A549 (cell line): ENCODE results near the gene ANKFN1. TPM values are rescaled to one million over a fixed set of nuclear protein-coding genes. Genes with fewer than 3 reads are reported as not detected.

Source experiments
- ATAC-seq, 2 experiments: fragments of 200-7000 bp in 1 of 2; fragments of >200 bp in 1 of 2; cut with Nextera tagmentation in 1 of 2; cut with Tn5 transposase in 1 of 2; 3 replicates each; pipeline versions ENCODE4 v1.8.0 to v1.9.1; 2018 to 2020; ENCODE audit warnings: mild to moderate bottlenecking in 1 of 2, moderate library complexity in 1 of 2
- CTCF ChIA-PET: fragments of 300-600 bp; sonication (Branson Sonifier 250); formaldehyde crosslinking; extraction: SDS; loops from one replicate; lab custom pipeline; 2021; ENCODE audit warnings: antibody characterized with exemption, inconsistent platforms; lab: Yijun Ruan, JAX
- POLR2A ChIA-PET: fragments of 350-600 bp; formaldehyde crosslinking; extraction: SDS; loops from one replicate; lab custom pipeline; 2021; ENCODE audit warnings: antibody characterized with exemption, inconsistent platforms; lab: Yijun Ruan, JAX
- DNase-seq, 2 experiments: peaks; one replicate each; pipeline versions ENCODE4 v3.0.0 to v3.0.0-alpha.2; 2011 to 2016; ENCODE audit warnings: low read depth in 1 of 2, low spot score in 1 of 2
- FAIRE-seq: peaks from 2 replicates; lab custom pipeline; 2011; peaks lifted over from hg19 to GRCh38; lab: Jason Lieb, UNC
- H3K27ac ChIP-seq, 2 experiments: fragments of >200 bp; sonication (Bioruptor Twin); formaldehyde crosslinking; 3 replicates each; pipeline ENCODE4 v1.5.1; 2016 to 2017
- H3K4me1 ChIP-seq: fragments of >200 bp; sonication (Bioruptor Twin); formaldehyde crosslinking; 3 replicates; pipeline ENCODE4 v1.6.1; 2016
- H3K4me2 ChIP-seq: fragments of >200 bp; sonication (Bioruptor Twin); formaldehyde crosslinking; 3 replicates; pipeline ENCODE4 v1.6.1; 2016
- H3K4me3 ChIP-seq: fragments of >200 bp; sonication (Bioruptor Twin); formaldehyde crosslinking; 3 replicates; pipeline ENCODE4 v1.5.1; 2016
- H3K9me3 ChIP-seq: fragments of >200 bp; sonication (Bioruptor Twin); formaldehyde crosslinking; 3 replicates; pipeline ENCODE4 v1.6.1; 2016
- CBX8 ChIP-seq: fragments of 200-600 bp; sonication (generic); IDR thresholded peaks from 2 replicates; pipeline ENCODE4 v1.6.1; 2016
- CHD2 ChIP-seq: fragments of 150-350 bp; IDR thresholded peaks from 2 replicates; pipeline ENCODE4 v1.6.1; 2014; ENCODE audit warnings: low read length; ENCODE audit not compliant: partially characterized antibody
- CHD4 ChIP-seq: fragments of 200-600 bp; sonication (generic); IDR thresholded peaks from 2 replicates; pipeline ENCODE4 v1.6.1; 2016; ENCODE audit warnings: antibody characterized with exemption, mild to moderate bottlenecking, borderline replicate concordance
- EHF ChIP-seq: fragments of 250-450 bp; sonication (Bioruptor Pico); IDR thresholded peaks from 2 replicates; pipeline ENCODE4 v1.5.0; 2020; ENCODE audit warnings: mild to moderate bottlenecking
- EHMT2 ChIP-seq: fragments of 200-600 bp; sonication (generic); IDR thresholded peaks from 2 replicates; pipeline ENCODE4 v1.6.1; 2016; ENCODE audit warnings: antibody characterized with exemption, low read depth, mild to moderate bottlenecking, moderate library complexity
- EP300 ChIP-seq, 2 experiments: fragments of >200 bp; sonication (Bioruptor Twin); formaldehyde crosslinking; IDR thresholded peaks; 2 replicates in 1 of 2; 3 replicates in 1 of 2; pipeline ENCODE4 v1.6.1; 2016 to 2017
- FOXS1 ChIP-seq: fragments of 250-450 bp; sonication (Bioruptor Pico); IDR thresholded peaks from 2 replicates; pipeline ENCODE4 v1.5.0; 2020; ENCODE audit warnings: mild to moderate bottlenecking, moderate library complexity
- GATA3 ChIP-seq: IDR thresholded peaks from 2 replicates; pipeline ENCODE4 v1.6.1; 2012; ENCODE audit warnings: borderline replicate concordance
- HDAC2 ChIP-seq: fragments of 200-600 bp; sonication (generic); IDR thresholded peaks from 2 replicates; pipeline ENCODE4 v1.6.1; 2016
- HOXA7 ChIP-seq: fragments of 250-450 bp; sonication (Bioruptor Pico); IDR thresholded peaks from 2 replicates; pipeline ENCODE4 v1.5.0; 2020; ENCODE audit warnings: mild to moderate bottlenecking, moderate library complexity
- NPAS2 ChIP-seq: fragments of 250-450 bp; sonication (Bioruptor Pico); IDR thresholded peaks from 2 replicates; pipeline ENCODE4 v1.8.0; 2022; ENCODE audit warnings: mild to moderate bottlenecking, moderate library complexity, borderline replicate concordance
- NR3C1 ChIP-seq: fragments of >200 bp; sonication (Bioruptor Twin); formaldehyde crosslinking; IDR thresholded peaks from 3 replicates; pipeline ENCODE4 v1.6.1; 2017
- PBX3 ChIP-seq: IDR thresholded peaks from 2 replicates; pipeline ENCODE4 v1.6.1; 2012
- RARB ChIP-seq: fragments of 250-450 bp; sonication (Bioruptor Pico); IDR thresholded peaks from 2 replicates; pipeline ENCODE4 v1.8.0; 2021; ENCODE audit warnings: mild to moderate bottlenecking, moderate library complexity
- REST ChIP-seq: fragments of 200-600 bp; sonication (generic); IDR thresholded peaks from 2 replicates; pipeline ENCODE4 v1.6.1; 2016; ENCODE audit warnings: antibody characterized with exemption, mild to moderate bottlenecking, moderate library complexity
- RFX5 ChIP-seq: fragments of 450-650 bp; IDR thresholded peaks from 2 replicates; pipeline ENCODE4 v1.7.1; 2014; ENCODE audit warnings: antibody characterized with exemption, mild to moderate bottlenecking, moderate library complexity
- SMC3 ChIP-seq: fragments of >200 bp; sonication (Bioruptor Twin); formaldehyde crosslinking; IDR thresholded peaks from 3 replicates; pipeline ENCODE4 v1.6.1; 2018; ENCODE audit warnings: inconsistent platforms
- SREBF2 ChIP-seq: fragments of 450-650 bp; IDR thresholded peaks from 2 replicates; pipeline ENCODE4 v1.6.1; 2014; ENCODE audit warnings: mild to moderate bottlenecking, moderate library complexity
- USF2 ChIP-seq: fragments of 450-650 bp; IDR thresholded peaks from 2 replicates; pipeline ENCODE4 v1.6.1; 2014; ENCODE audit warnings: antibody characterized with exemption
- ZNF302 ChIP-seq: fragments of 250-450 bp; sonication (Bioruptor Pico); IDR thresholded peaks from 2 replicates; pipeline ENCODE4 v1.9.0; 2021; ENCODE audit warnings: inconsistent platforms, mild to moderate bottlenecking, moderate library complexity
- ZSCAN20 ChIP-seq: fragments of 250-450 bp; sonication (Bioruptor Pico); IDR thresholded peaks from 2 replicates; pipeline ENCODE4 v1.8.0; 2022; ENCODE audit warnings: mild to moderate bottlenecking, moderate library complexity
- WGBS: methylation state at CpG from one replicate; pipeline ENCODE4 v1.1.6; 2017; ENCODE audit errors: missing lambda C conversion rate; 5-methylcytosine and 5-hydroxymethylcytosine counted together
- polyA plus RNA-seq, 4 experiments: library from polyadenylated mRNA; depleted of rRNA in 3 of 4; stranded (reverse); fragments of >200 nt; fragmentation: RNase III in 1 of 4; extraction: RNeasy Plus Mini Kit Qiagen cat#74134 plus additional on column Dnase treatment in 1 of 4; gene quantifications; 2 replicates in 3 of 4; 3 replicates in 1 of 4; pipeline ENCODE4 v1.2.3, GENCODE V29; 2011 to 2017
- TF ChIP-seq, protein P1 (sequence below): IDR thresholded peaks from 2 replicates; pipeline ENCODE4 v1.6.1; 2012; ENCODE audit warnings: low read depth, borderline replicate concordance
- TF ChIP-seq, protein P2 (sequence below): IDR thresholded peaks from 2 replicates; pipeline ENCODE4 v1.6.1; 2012

Gene ANKFN1
- polyA plus RNA-seq, 2 of the 4 experiments (the other 2 are of a cell fraction): 0.37 TPM; not detected in 1

- no peak overlapping the region for H3K4me2 ChIP-seq
- no peak for FAIRE-seq
- DNase-seq: no peak
- no peak for TF ChIP-seq CHD2
- TF ChIP-seq ZNF302: no peak
- no peak for TF ChIP-seq REST
- TF ChIP-seq, protein P1, sequence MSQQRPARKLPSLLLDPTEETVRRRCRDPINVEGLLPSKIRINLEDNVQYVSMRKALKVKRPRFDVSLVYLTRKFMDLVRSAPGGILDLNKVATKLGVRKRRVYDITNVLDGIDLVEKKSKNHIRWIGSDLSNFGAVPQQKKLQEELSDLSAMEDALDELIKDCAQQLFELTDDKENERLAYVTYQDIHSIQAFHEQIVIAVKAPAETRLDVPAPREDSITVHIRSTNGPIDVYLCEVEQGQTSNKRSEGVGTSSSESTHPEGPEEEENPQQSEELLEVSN: no peak
- TF ChIP-seq USF2: no peak
- TF ChIP-seq EP300 (IDR thresholded peaks at IDR 0.05): no peak
- TF ChIP-seq CBX8: no peak
- TF ChIP-seq SMC3: no peak
- no peak for TF ChIP-seq RFX5
- TF ChIP-seq, all 56 proteins: peak for 0
- WGBS: 35% methylated on average over 4 of the region's 4 CpGs
- Histone ChIP-seq H3K9me3 (no peaks in the 10 kb centered on the region), H3K27ac (no peak overlapping the region), H3K4me1 (no peaks in the 10 kb centered on the region), H3K4me3 (no peak overlapping the region)
- POLR2A ChIA-PET: no interaction called here
- ATAC-seq: no peak
- CTCF ChIA-PET: interaction anchor here (1.5 kb wide), 1 partner anchor 74 kb away, joined by 4 read pairs; no protein-coding TSS in a partner anchor
Observed at GRCh38 chr17:56425483-56425882, 272.2 kb downstream of the ANKFN1 start.

DNA sequence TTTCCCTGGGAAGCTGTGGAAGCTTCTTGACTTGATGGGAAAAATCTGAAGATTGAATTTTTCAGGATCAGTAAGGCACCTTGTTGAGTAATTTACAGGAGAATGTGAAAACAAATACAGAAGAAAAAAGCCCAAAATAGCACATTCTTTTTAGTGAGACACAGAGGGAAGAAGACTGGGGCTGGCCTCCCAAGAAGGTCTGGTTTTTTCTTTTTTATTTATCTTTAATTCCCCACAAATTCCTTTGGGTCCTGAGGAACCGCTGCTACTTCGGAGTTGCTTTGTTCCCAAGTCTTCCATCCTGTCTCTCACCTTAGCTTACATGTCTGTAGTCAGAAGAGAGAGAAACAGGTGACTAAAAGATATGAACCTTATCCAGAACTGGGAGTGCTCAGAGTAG lies 273.6 kb downstream of the ANKFN1 start:
- H3K4me2 ChIP-seq: no peak overlapping the region
- TF ChIP-seq NPAS2 (CRISPR knock-in tag) (no peak), SREBF2 (no peak), CHD4 (no peak), GATA3 (no peak), PBX3 (no peak), EHF (CRISPR knock-in tag) (no peak), FOXS1 (CRISPR knock-in tag) (no peak), RARB (CRISPR knock-in tag) (no peak), CBX8 (no peak), HDAC2 (no peak), ZNF302 (no peak), EHMT2 (no peak), NR3C1 (no peak), HOXA7 (CRISPR knock-in tag) (no peak), ZSCAN20 (CRISPR knock-in tag) (no peak)
- TF ChIP-seq, protein P2, sequence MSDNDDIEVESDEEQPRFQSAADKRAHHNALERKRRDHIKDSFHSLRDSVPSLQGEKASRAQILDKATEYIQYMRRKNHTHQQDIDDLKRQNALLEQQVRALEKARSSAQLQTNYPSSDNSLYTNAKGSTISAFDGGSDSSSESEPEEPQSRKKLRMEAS: no peak
- TF ChIP-seq, all 56 proteins: peak for 0
- H3K4me1 ChIP-seq: no peaks in the 10 kb centered on the region
- H3K4me3 ChIP-seq: no peak overlapping the region
- 2% methylated on average over 2 of the region's 2 CpGs for WGBS
- H3K9me3 ChIP-seq: no peaks in the 10 kb centered on the region
- CTCF ChIA-PET: interaction anchor here (1.5 kb wide), 1 partner anchor 72 kb away, joined by 4 read pairs; no protein-coding TSS in a partner anchor
- no peak overlapping the region for H3K27ac ChIP-seq
- DNase-seq: no peak
- POLR2A ChIA-PET: no interaction called here
- ATAC-seq: no peak
- FAIRE-seq: no peak
